GM18502 (cell line): Measurements from ENCODE around the gene TOX2.
A peak's percentile ranks its signal among the peaks of the same experiment; 100 is the strongest.

ENCODE experiments used
- ATAC-seq: cut with Tn5 transposase; IDR thresholded peaks from one replicate; pipeline ENCODE4 v1.9.1; 2021; ENCODE audit warnings: mild to moderate bottlenecking; ENCODE audit not compliant: unreplicated experiment, poor library complexity

TOX2 gene

GRCh38 chr20:43955062-43955749, 40.6 kb downstream of the TOX2 start:
- ATAC-seq = peak; percentile 60

- no peak for ATAC-seq
Observed at GRCh38 chr20:43955750-43956191, 41.1 kb downstream of the TOX2 start.

- ATAC-seq = no peak
Observed at GRCh38 chr20:43957392-43957791, 42.7 kb downstream of the TOX2 start.

- ATAC-seq = no peak
Observed at GRCh38 chr20:43958626-43959025, 44.0 kb downstream of the TOX2 start.

GRCh38 chr20:43959079-43959919, 44.6 kb downstream of the TOX2 start:
- ATAC-seq = no peak

GRCh38 chr20:43959920-43960227, 45.2 kb downstream of the TOX2 start:
- ATAC-seq = no peak

GRCh38 chr20:43960231-43960630, 45.6 kb downstream of the TOX2 start:
- no peak for ATAC-seq

GRCh38 chr20:43961116-43961515, 46.5 kb downstream of the TOX2 start:
- no peak for ATAC-seq

- ATAC-seq = no peak
Observed at GRCh38 chr20:43961541-43962471, 47.2 kb downstream of the TOX2 start.

GRCh38 chr20:43962530-43962929, 47.9 kb downstream of the TOX2 start:
- ATAC-seq = no peak

GRCh38 chr20:43963233-43963632, 48.6 kb downstream of the TOX2 start:
- ATAC-seq = no peak

- ATAC-seq = no peak
Observed at GRCh38 chr20:43963872-43964791, 49.5 kb downstream of the TOX2 start.

- no peak for ATAC-seq
Observed at GRCh38 chr20:43968341-43969000, 53.8 kb downstream of the TOX2 start.

- no peak for ATAC-seq
Observed at GRCh38 chr20:43969028-43969447, 54.4 kb downstream of the TOX2 start.

- ATAC-seq = no peak
Observed at GRCh38 chr20:43969501-43970182, 55.0 kb downstream of the TOX2 start.

GRCh38 chr20:43971267-43971666, 56.6 kb downstream of the TOX2 start:
- ATAC-seq = no peak

- no peak for ATAC-seq
Observed at GRCh38 chr20:43972051-43972450, 57.4 kb downstream of the TOX2 start.

- ATAC-seq = no peak
Observed at GRCh38 chr20:43972692-43973091, 58.0 kb downstream of the TOX2 start.

- ATAC-seq = no peak
Observed at GRCh38 chr20:43973231-43973630, 58.6 kb downstream of the TOX2 start.
